Nucleus accumbens (tissue), 56 donors: ENCODE data around the gene DLL3.

Source experiments
- DNase-seq, 56 donors: peaks; one replicate each; lab custom pipeline; 2025; lab: John Stamatoyannopoulos, UW

DLL3 gene

GRCh38 chr19:39544226-39544903 is 45.6 kb downstream of the DLL3 start:
- no peak for DNase-seq

- DNase-seq, result no peak
These were observed 46.2 kb downstream of the DLL3 start for GRCh38 chr19:39544911-39545310.

DNA sequence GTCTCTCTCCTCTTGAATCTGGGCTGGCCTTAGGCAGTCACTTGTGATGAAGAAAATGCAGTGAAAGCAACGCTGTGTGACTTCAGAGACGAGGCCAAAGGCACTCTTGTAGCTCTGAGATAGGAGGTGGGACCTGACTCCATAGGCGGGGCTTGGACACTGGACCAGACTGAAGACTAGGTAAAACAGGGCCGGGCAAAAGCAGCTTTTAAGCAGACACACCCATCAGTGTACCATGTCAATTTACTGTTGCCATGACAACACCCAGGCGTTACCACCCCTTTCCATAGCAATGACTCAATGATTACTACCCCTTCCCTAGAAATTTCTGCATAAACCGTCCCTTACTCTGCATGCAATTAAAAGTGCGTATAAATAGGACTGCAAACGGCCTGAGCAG is 47.9 kb downstream of the DLL3 start:
- no peak for DNase-seq

DNA sequence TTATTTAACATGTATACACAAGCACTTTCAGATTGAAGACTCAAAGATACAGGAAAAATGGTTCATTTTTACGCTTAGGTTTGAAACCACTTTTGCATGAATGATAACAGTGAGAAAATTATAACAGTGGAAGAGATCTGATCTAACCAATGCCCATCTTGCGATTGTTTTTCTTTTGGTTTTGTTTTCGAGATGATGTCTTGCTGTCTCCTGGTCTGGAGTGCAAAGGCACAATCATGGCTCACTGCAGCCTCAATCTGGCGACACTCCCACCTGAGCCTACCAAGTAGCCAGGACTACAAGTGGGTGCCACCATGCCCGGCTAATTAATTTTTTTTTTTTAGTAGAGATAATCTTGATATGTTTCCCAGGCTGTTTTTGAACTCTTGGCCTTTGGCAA is 51.5 kb downstream of the DLL3 start:
- DNase-seq, result no peak

GRCh38 chr19:39553082-39553652 is 54.4 kb downstream of the DLL3 start:
- DNase-seq, result no peak

GRCh38 chr19:39554701-39555311 is 56.1 kb downstream of the DLL3 start:
- DNase-seq, result no peak

DNA sequence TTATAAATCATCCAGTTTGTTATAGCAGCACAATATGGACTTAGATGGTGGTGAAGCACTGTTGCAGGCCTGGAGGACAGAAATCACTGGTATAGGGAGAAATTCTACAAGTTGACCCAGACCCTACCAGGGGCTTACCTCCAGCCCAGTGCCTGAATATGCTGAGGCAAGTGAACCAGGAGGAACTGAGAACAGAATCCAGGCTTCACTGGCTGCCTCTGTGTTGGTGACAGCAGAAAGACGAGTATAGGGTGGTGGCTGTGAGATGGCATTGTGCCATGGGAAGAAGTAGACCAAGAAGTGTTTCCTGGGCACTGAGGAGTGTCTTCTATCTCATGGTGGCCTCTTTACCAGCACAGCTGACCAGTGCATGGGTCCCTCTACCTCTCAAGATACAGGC is 57.1 kb downstream of the DLL3 start:
- DNase-seq, result peak in 1 of 56 donors; percentile 2
